Caco-2 (cell line): ENCODE data around the gene POLRMT. TPM values are rescaled to one million over a fixed set of nuclear protein-coding genes. Genes with fewer than 3 reads are reported as not detected.

Experiments used
- BruUV-seq: library from RNA; stranded (reverse); fragments of 400-500 nt; replicated peaks from 2 replicates; lab custom pipeline; 2021; lab: Mats Ljungman, UMichigan
- CTCF ChIA-PET: fragments of 300-600 bp; sonication (Branson Sonifier 250); formaldehyde crosslinking; loops from one replicate; lab custom pipeline; 2022; ENCODE audit warnings: antibody characterized with exemption; lab: Charles Lee
- POLR2A ChIA-PET: fragments of 300-600 bp; sonication (Branson Sonifier 250); formaldehyde crosslinking; loops from one replicate; lab custom pipeline; 2022; ENCODE audit warnings: antibody characterized with exemption; lab: Charles Lee
- DNase-seq, 2 experiments: peaks; one replicate each; pipeline versions ENCODE4 v3.0.0 to v3.0.0-alpha.2; 2020 to 2022
- H3K27me3 ChIP-seq: replicated peaks from 2 replicates; pipeline ENCODE4 v1.6.0; 2011; ENCODE audit warnings: low read length; ENCODE audit not compliant: control insufficient read depth, insufficient read depth
- H3K36me3 ChIP-seq: 2 replicates; pipeline ENCODE4 v1.5.1; 2011; ENCODE audit warnings: low read length; ENCODE audit not compliant: control insufficient read depth, insufficient read depth
- H3K4me1 ChIP-seq: fragments of 250-450 bp; sonication (Bioruptor Pico); 2 replicates; pipeline ENCODE4 v1.5.1; 2020; ENCODE audit warnings: mild to moderate bottlenecking
- H3K4me3 ChIP-seq: 2 replicates; pipeline ENCODE4 v1.5.1; 2011; ENCODE audit warnings: low read depth, mild to moderate bottlenecking, control low read depth, low read length
- H3K9me3 ChIP-seq: fragments of 250-450 bp; sonication (Bioruptor Pico); 2 replicates; pipeline ENCODE4 v1.5.1; 2020; ENCODE audit warnings: mild to moderate bottlenecking, moderate library complexity
- H3K27ac Mint-ChIP-seq: one replicate; pipeline ENCODE4 v1.8.0; 2022; ENCODE audit warnings: mixed read lengths; ENCODE audit not compliant: unreplicated experiment
- H3K27me3 Mint-ChIP-seq: one replicate; pipeline ENCODE4 v1.8.0; 2022; ENCODE audit warnings: mixed read lengths; ENCODE audit not compliant: insufficient read depth, unreplicated experiment
- H3K36me3 Mint-ChIP-seq: one replicate; pipeline ENCODE4 v1.8.0; 2022; ENCODE audit warnings: mild to moderate bottlenecking, mixed read lengths; ENCODE audit not compliant: insufficient read depth, unreplicated experiment
- H3K4me1 Mint-ChIP-seq: one replicate; pipeline ENCODE4 v1.8.0; 2022; ENCODE audit warnings: low read depth, mixed read lengths; ENCODE audit not compliant: unreplicated experiment
- H3K4me3 Mint-ChIP-seq: one replicate; pipeline ENCODE4 v1.8.0; 2022; ENCODE audit warnings: mild to moderate bottlenecking, moderate library complexity, mixed read lengths; ENCODE audit not compliant: unreplicated experiment
- H3K9me3 Mint-ChIP-seq: one replicate; pipeline ENCODE4 v1.8.0; 2022; ENCODE audit warnings: mixed read lengths; ENCODE audit not compliant: unreplicated experiment
- CTCF ChIP-seq, 2 experiments: fragments of 200-600 bp in 1 of 2; IDR thresholded peaks; 1 replicate in 1 of 2; 2 replicates in 1 of 2; pipeline versions ENCODE4 v1.5.1 to v1.8.0; 2011 to 2022; ENCODE audit warnings: antibody characterized with exemption in 1 of 2, control low read depth in 1 of 2, inconsistent platforms in 1 of 2, low read depth in 1 of 2, low read length in 1 of 2, mild to moderate bottlenecking in 1 of 2, moderate library complexity in 1 of 2; ENCODE audit not compliant: insufficient read depth in 1 of 2, severe bottlenecking in 1 of 2, unreplicated experiment in 1 of 2
- intact Hi-C: fragments of 100-400 bp; cut with micrococcal nuclease; formaldehyde crosslinking; loops from one replicate; pipeline ENCODE4 v1.10.0; 2022; ENCODE audit not compliant: unreplicated experiment
- total RNA-seq: library from RNA; stranded (reverse); gene quantifications from 2 replicates; pipeline ENCODE4 v1.2.3, GENCODE V29; 2022

The POLRMT gene
- total RNA-seq, 1 experiment from 2014 or later = 95.8 TPM

- ChIA-PET POLR2A (interaction anchor here (1.1 to 1.4 kb wide), 3 partner anchors 16 to 89 kb away, joined by 3 to 11 read pairs (median 5); partner anchors contain the start of gene MISP), CTCF (interaction anchor here (0.6 to 1.3 kb wide), 4 partner anchors 12 to 156 kb away, joined by 4 to 8 read pairs (median 6); no protein-coding TSS in a partner anchor)
- Histone ChIP-seq H3K9me3 (0 out of 2 replicates have a peak, but pooled peaks cover 6% of the 10 kb centered on the region), H3K4me3 (peak within 1 kb of the TSS; percentile 96), H3K27me3 (no peaks in the 10 kb centered on the region), H3K4me1 (peaks cover 27% of the 10 kb centered on the region), H3K36me3 (peaks cover 1% of the 10 kb centered on the region; the same call in 1 of the 2 replicates)
- intact Hi-C loops = loop anchor here (2.0 to 5.0 kb wide), 2 partner anchors 18 to 89 kb away; partner anchors contain the start of gene MISP
- Mint-ChIP-seq H3K9me3 (no peaks in the 10 kb centered on the region), H3K27me3 (no peaks in the 10 kb centered on the region), H3K4me3 (peak within 1 kb of the TSS; percentile 80), H3K36me3 (peaks cover 32% of the 10 kb centered on the region), H3K27ac (peak within 1 kb of the TSS; percentile 76), H3K4me1 (no peaks in the 10 kb centered on the region)
- TF ChIP-seq CTCF (IDR thresholded peaks at IDR 0.05; ENCODE audit: insufficient read depth in 1 of 2, low read depth in 1 of 2, low read length in 1 of 2, severe bottlenecking in 1 of 2, unreplicated experiment in 1 of 2) = no peak
- peak; percentile 90 to 91 for DNase-seq
- no TSS peak for BruUV-seq
Observed at GRCh38 chr19:662962-663681, 29.8 kb upstream of the POLRMT start, which contains the start of gene RNF126. RNF126 (minus strand) TSS chr19:663214; CDS start chr19:663121, 93 bp downstream.

- Mint-ChIP-seq H3K36me3 (peaks cover 39% of the 10 kb centered on the region), H3K27me3 (no peaks in the 10 kb centered on the region), H3K4me1 (no peaks in the 10 kb centered on the region), H3K9me3 (no peaks in the 10 kb centered on the region), H3K27ac (peak overlapping the region; percentile 76), H3K4me3 (peak overlapping the region; percentile 80)
- intact Hi-C loops = loop anchor here (2.0 to 5.0 kb wide), 2 partner anchors 18 to 90 kb away; partner anchors contain the start of gene MISP
- Histone ChIP-seq H3K9me3 (no peaks in the 10 kb centered on the region), H3K27me3 (no peaks in the 10 kb centered on the region), H3K36me3 (peaks cover 3% of the 10 kb centered on the region), H3K4me1 (peaks cover 27% of the 10 kb centered on the region), H3K4me3 (peak overlapping the region; percentile 96)
- ChIA-PET CTCF (interaction anchor here (0.7 to 1.3 kb wide), 3 partner anchors 13 to 156 kb away, joined by 6 to 8 read pairs (median 7); no protein-coding TSS in a partner anchor), POLR2A (interaction anchor here (1.1 to 1.4 kb wide), 3 partner anchors 17 to 90 kb away, joined by 3 to 11 read pairs (median 5); partner anchors contain the start of gene MISP)
- no TSS peak for BruUV-seq
- TF ChIP-seq CTCF (IDR thresholded peaks at IDR 0.05; ENCODE audit: insufficient read depth in 1 of 2, low read depth in 1 of 2, low read length in 1 of 2, severe bottlenecking in 1 of 2, unreplicated experiment in 1 of 2) = no peak
- DNase-seq = peak in 1 of 2 experiments; percentile 51
Observed at GRCh38 chr19:662207-662961, 29.0 kb upstream of the POLRMT start.
